Measurements from ENCODE around the gene CEACAM16.

CEACAM16 gene

GRCh38 chr19:44759083-44759804, 60.3 kb downstream of the CEACAM16 start:
- TF ChIP-seq, protein P1, sequence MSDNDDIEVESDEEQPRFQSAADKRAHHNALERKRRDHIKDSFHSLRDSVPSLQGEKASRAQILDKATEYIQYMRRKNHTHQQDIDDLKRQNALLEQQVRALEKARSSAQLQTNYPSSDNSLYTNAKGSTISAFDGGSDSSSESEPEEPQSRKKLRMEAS (IDR thresholded peaks at IDR 0.05; ENCODE audit: low read depth, low read length) = no peak
- TF ChIP-seq MYC (IDR thresholded peaks at IDR 0.05; ENCODE audit: low read depth, low read length) = no peak
- TF ChIP-seq, protein P2, sequence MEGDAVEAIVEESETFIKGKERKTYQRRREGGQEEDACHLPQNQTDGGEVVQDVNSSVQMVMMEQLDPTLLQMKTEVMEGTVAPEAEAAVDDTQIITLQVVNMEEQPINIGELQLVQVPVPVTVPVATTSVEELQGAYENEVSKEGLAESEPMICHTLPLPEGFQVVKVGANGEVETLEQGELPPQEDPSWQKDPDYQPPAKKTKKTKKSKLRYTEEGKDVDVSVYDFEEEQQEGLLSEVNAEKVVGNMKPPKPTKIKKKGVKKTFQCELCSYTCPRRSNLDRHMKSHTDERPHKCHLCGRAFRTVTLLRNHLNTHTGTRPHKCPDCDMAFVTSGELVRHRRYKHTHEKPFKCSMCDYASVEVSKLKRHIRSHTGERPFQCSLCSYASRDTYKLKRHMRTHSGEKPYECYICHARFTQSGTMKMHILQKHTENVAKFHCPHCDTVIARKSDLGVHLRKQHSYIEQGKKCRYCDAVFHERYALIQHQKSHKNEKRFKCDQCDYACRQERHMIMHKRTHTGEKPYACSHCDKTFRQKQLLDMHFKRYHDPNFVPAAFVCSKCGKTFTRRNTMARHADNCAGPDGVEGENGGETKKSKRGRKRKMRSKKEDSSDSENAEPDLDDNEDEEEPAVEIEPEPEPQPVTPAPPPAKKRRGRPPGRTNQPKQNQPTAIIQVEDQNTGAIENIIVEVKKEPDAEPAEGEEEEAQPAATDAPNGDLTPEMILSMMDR (IDR thresholded peaks at IDR 0.05; ENCODE audit: low read depth, low read length) = no peak
- no peak for DNase-seq (ENCODE audit: low read depth)
- no peak overlapping the region for H3K4me3 ChIP-seq (ENCODE audit: low read depth, low read length)

Measured in NB4 (cell line).